HG03103 (cell line): ENCODE results near the gene C5orf47.
"Not testable (repeated sequence)": the region's sequence is repeated elsewhere in the genome, so short reads cannot be mapped to it uniquely, and the experiment has no call there.

Experiments
- ATAC-seq: cut with Tn5 transposase; IDR thresholded peaks from one replicate; pipeline ENCODE4 v1.9.1; 2021; ENCODE audit warnings: low read depth; ENCODE audit not compliant: unreplicated experiment

Gene C5orf47

GRCh38 chr5:173969167-173970049, 19.6 kb upstream of the C5orf47 start:
- ATAC-seq = no peak

DNA sequence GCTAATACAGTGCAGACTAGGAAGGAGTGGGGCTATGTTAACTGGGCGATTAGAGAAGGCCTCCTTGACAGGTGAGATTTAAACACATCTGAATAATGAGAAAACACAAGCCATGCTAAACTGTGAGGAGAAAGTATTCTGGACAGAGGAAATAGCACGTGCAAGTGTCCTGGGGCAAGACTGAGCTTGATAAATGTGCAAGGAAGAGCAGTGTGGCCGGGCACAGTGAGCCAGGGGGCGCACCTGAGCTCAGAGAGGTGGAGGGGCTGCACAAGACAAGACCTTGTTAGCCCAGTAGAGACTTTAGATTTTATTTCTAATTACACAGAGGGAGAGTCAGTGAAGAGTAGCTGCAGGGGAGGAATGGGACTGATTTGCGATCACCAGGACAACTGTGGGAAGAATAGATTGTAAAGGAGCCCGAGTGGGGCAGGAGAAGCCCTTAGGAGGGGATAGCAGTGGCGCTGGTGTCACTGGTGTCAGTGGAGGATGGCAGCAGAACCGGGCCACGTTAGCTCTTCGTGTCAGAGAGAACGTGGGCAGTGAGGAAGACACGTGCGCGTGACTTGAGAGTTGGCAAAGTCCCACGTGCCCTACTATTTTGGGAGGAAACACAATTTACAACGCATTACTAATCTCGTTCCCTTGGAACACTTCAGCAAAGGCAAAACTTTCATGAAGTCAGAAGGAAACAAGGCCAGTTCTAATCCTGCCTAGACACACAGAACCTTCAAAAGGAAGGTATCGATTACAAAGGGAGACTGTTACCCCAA, 17.9 kb upstream of the C5orf47 start:
- no peak for ATAC-seq

DNA sequence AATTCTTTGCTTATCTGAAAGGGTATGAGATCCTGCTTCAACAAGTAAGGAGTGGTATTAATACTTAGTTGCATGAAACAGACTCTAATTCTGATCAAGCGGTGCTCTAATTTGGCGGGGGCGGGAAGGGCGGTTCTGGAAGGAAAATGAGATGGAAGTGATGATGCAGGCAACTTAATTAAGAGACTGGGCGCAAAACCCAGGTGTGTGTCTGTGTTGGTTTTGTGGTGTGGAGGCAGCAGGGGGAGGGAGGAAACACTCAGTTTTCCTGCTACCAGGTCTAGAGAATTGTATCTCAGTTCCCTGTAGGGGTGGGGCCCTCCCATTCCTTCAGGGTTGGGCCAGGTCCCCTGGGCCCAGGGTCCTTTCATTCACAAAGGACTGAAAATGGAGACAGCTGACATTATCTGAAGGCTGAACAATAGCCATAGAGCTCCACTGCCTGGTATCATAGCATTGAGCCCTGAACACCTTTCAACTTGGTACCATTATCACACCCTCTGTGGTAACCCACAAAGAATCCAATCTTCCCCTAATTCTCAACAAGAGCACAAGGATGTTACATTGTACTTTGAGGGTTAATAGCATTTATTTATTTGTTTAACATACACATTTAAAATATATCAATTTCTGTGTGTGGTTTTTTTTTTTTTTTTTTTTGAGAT, 17.2 kb upstream of the C5orf47 start:
- no peak for ATAC-seq

GRCh38 chr5:173972607-173972924, 16.4 kb upstream of the C5orf47 start:
- no peak for ATAC-seq

GRCh38 chr5:173972925-173973615, 15.9 kb upstream of the C5orf47 start:
- ATAC-seq = peak; percentile 61

DNA sequence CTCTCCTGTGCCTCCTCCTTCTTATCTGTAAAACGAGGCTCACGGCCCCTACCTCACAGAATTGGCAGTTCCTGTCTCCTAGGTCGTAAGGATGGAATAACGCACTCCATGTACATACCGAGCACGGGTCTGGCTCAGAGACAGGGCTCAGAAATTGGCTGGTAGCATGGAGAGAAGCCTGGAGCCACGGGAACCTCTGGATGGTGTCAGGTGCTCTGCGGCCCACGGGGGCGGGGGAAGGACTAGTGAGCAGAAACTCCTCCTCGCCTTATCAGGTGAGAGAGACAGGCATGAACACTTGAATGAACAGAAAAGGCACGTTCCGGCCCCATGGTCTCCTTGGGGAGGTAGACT, 15.4 kb upstream of the C5orf47 start:
- ATAC-seq = peak; percentile 11

DNA sequence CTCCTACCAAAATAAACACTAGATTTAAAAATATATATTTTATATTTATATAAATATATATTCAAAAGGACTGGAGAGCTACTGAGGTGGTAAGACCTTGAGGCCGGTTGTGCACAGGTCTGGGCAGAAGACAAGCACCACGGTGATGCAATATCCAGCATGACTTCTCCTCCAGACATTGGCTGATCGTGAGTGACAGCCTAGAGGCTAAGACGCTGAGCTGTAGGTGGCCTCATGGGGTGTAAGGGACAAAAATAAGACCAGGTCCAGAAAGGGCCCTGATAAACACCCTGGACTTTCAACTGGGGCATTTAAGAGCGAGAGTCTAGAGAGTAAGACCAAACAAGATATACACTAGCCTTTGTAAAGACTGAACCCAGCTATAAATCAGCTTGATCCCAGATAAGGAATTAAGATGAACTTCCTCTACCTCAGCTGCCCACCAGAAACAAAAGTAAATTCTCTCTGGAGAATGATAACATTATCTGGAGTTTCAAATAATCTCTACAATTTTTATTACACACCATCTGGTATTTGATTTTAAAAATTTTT, 14.2 kb upstream of the C5orf47 start:
- no peak for ATAC-seq

- ATAC-seq = no peak
These were observed 7.7 kb upstream of the C5orf47 start for GRCh38 chr5:173981185-173981761.

DNA sequence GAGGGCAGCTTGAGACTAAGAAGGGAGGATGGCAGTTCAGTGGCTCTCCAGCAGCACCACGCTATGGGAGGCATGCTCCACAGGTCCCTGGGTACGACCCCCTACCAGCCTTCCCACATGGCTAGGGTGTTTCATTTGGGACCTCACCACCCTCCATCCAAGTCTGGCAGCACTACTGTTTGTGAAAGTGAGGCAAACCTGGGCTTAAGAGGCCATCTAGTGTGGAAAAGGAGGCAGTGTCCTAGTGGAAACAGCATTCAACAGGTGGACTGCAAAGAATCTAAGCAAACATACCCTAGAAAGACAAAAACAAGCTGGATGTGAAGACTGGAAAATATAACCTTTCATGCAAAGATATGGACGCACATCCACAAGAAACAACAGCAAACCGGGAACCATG, 4.8 kb upstream of the C5orf47 start:
- no peak for ATAC-seq

GRCh38 chr5:173989432-173990082, 587 bp downstream of the C5orf47 start:
- ATAC-seq = no peak

- ATAC-seq = no peak
These were observed 8.4 kb downstream of the C5orf47 start for GRCh38 chr5:173997331-173997730.

- ATAC-seq = no peak
These were observed 9.6 kb downstream of the C5orf47 start for GRCh38 chr5:173998531-173998930.

GRCh38 chr5:174000076-174000475, 11.1 kb downstream of the C5orf47 start:
- ATAC-seq = no peak

GRCh38 chr5:174003795-174004194, 14.8 kb downstream of the C5orf47 start:
- ATAC-seq = no peak

- ATAC-seq = no peak
These were observed 20.0 kb downstream of the C5orf47 start for GRCh38 chr5:174008922-174009321.

- no peak for ATAC-seq
These were observed 21.4 kb downstream of the C5orf47 start for GRCh38 chr5:174010365-174010764.

DNA sequence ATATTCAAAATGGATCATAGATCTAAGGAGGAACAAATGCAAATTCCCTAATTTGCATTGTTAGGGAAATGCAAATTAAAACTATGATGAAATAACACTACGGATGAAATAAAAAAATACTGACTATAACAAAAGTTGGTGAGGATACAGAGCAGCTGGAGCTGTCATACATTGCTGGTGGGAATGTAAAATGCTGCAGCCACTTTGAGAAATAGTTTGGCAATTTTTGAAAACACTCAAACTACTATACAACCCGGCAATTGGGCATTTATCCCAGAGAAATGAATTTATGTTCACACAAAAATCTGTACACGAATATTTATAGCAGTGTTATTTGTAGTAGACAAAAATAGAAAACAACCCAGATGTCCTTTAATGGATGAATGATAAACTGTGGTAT, 22.5 kb downstream of the C5orf47 start:
- ATAC-seq = no peak

DNA sequence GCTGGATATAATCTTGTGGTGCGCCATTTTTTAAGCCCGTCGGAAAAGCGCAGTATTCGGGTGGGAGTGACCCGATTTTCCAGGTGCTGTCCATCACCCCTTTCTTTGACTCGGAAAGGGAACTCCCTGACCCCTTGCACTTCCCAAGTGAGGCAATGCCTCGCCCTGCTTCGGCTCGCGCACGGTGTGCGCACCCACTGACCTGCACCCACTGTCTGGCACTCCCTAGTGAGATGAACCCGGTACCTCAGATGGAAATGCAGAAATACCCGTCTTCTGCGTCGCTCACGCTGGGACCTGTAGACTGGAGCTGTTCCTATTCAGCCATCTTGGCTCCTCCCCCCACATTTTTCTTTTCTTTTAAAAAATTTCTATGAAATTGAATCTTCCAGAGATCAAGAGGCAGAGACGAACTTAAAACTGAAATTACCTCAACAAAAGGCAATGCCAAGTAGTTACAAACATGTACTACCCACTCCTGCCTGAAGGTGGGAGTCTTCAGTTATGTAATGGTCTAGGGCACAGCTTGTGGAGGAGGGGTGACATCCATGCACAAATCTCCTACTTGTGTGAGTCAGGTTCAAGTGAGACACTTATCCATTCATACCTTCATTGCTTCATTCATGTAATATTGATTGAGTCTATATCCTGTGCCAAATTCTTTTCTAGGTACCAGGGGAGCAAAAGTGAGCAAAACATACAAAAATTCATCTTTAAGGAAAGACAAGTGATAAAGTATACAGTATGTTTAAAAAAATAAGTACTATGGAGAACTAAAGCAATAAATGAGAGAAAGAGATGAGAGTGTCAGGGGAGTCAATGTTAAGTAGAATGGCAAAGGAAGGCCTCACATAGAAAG, 31.3 kb downstream of the C5orf47 start:
- ATAC-seq = not testable (repeated sequence)

GRCh38 chr5:174020928-174021304, 31.9 kb downstream of the C5orf47 start:
- ATAC-seq = no peak
